Mucosa of descending colon (tissue), 3 donors: ENCODE data around the gene BAIAP2L1. TPM values are rescaled to one million over a fixed set of nuclear protein-coding genes. Genes with fewer than 3 reads are reported as not detected.

Experiments used
- ATAC-seq: fragments of 200-7000 bp; cut with Tn5 transposase; one replicate; pipeline ENCODE4 v1.9.1; 2020; ENCODE audit warnings: mild to moderate bottlenecking, moderate library complexity
- DNase-seq, 3 donors: peaks; one replicate each; pipeline ENCODE4 v3.0.0-alpha.2; 2020
- H3K36me3 ChIP-seq: fragments of 200-600 bp; one replicate; pipeline ENCODE4 v1.8.0; 2021; ENCODE audit warnings: low read depth, mild to moderate bottlenecking
- H3K4me1 ChIP-seq: fragments of 200-600 bp; one replicate; pipeline ENCODE4 v1.8.0; 2021; ENCODE audit warnings: low read depth, mild to moderate bottlenecking
- H3K4me3 ChIP-seq: fragments of 200-600 bp; one replicate; pipeline ENCODE4 v1.8.0; 2021; ENCODE audit warnings: mild to moderate bottlenecking
- H3K9me3 ChIP-seq: fragments of 200-600 bp; one replicate; pipeline ENCODE4 v1.8.0; 2021; ENCODE audit warnings: mild to moderate bottlenecking
- intact Hi-C, 2 donors: fragments of 100-400 bp; cut with DNase I in 1 of 2; cut with micrococcal nuclease in 1 of 2; formaldehyde crosslinking; loops; one replicate each; pipeline versions ENCODE4 v1.11.0 to v1.11.1; 2022; cut with DNase I, micrococcal nuclease
- total RNA-seq, 3 donors: library from RNA; stranded (reverse); fragmentation: NEBNext Ultra II Directional in 2 of 3; extraction: Animal tissue kit (Norgen Biotek cat#: 25700) in 2 of 3; gene quantifications; one replicate each; pipeline versions ENCODE4 v1.2.1 to v1.2.4, GENCODE V29; 2021 to 2023
- TF ChIP-seq, protein P1 (sequence below): fragments of 200-600 bp; IDR thresholded peaks from one replicate; pipeline ENCODE4 v1.8.0; 2022; ENCODE audit warnings: antibody characterized with exemption, mild to moderate bottlenecking
- donor health status: DM: no; HTN: no; CAD: no; lungs with moderate emphysema.
- donor health status: DM: no; HTN: no; CAD: no.
- donor health status: DM: no; HTN: yes; CAD: no.

Gene BAIAP2L1
- total RNA-seq, 3 donors from 2014 or later, result 39.9 to 78.0 (median 65.4) TPM

DNA sequence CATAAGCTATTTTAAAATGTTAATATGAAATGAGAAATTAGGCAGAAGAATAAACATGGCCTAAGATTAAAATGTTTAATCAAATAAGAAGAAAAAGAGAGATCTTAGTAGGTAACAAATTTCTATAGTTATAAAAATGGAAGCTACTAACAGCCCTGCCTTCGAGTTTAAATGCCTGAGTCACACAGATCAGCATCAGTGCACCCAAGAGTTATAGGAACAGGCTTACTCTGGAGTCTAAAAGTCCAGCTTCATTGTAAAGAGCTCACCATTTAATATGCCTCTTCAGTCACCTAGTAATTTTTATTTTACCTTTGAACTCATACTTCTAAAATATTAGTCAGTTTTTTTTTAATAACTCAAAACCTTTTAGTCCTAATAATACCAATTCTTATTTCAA, 66.8 kb downstream of the BAIAP2L1 start:
- intact Hi-C loops, result no loop called here
- TF ChIP-seq, protein P1, sequence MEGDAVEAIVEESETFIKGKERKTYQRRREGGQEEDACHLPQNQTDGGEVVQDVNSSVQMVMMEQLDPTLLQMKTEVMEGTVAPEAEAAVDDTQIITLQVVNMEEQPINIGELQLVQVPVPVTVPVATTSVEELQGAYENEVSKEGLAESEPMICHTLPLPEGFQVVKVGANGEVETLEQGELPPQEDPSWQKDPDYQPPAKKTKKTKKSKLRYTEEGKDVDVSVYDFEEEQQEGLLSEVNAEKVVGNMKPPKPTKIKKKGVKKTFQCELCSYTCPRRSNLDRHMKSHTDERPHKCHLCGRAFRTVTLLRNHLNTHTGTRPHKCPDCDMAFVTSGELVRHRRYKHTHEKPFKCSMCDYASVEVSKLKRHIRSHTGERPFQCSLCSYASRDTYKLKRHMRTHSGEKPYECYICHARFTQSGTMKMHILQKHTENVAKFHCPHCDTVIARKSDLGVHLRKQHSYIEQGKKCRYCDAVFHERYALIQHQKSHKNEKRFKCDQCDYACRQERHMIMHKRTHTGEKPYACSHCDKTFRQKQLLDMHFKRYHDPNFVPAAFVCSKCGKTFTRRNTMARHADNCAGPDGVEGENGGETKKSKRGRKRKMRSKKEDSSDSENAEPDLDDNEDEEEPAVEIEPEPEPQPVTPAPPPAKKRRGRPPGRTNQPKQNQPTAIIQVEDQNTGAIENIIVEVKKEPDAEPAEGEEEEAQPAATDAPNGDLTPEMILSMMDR, result no peak
- no peaks in the 10 kb centered on the region for H3K9me3 ChIP-seq
- no peak for DNase-seq
- no peak overlapping the region for H3K4me3 ChIP-seq
- H3K4me1 ChIP-seq, result no peaks in the 10 kb centered on the region
- H3K36me3 ChIP-seq, result no peaks in the 10 kb centered on the region
- peak; percentile 67 for ATAC-seq

GRCh38 chr7:98330926-98331529, 69.9 kb downstream of the BAIAP2L1 start:
- DNase-seq (no peak), ATAC-seq (no peak)
- no peaks in the 10 kb centered on the region for H3K36me3 ChIP-seq
- intact Hi-C loops, result no loop called here
- H3K9me3 ChIP-seq, result no peaks in the 10 kb centered on the region
- no peak overlapping the region for H3K4me3 ChIP-seq
- TF ChIP-seq, protein P1, result no peak
- no peaks in the 10 kb centered on the region for H3K4me1 ChIP-seq

DNA sequence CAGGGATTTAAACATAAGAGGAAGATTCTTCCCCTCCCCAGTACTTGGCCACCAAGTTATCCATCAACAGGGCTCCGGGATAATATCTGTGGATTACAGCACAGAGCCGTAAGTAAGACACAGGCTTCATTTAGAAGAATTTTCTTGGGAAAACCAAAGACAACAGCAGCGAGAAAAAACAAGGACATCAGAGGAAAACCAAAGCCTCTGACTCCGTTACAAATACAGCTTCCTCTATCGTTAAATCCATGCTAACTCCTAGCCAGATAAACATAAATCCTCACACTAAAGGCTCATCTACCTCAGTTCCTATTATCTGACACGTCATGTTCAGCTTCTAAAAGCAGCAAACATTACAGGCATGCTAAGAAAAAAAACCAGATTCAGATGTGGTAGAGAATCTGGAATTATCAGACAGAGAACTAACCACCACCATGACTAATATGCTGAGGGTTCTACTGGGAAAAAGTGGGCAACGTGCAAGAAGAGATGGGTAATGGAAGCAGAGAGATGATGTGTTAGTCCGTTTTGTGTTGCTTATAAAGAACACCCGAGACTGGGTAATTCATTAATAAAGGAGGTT, 71.0 kb downstream of the BAIAP2L1 start:
- ATAC-seq, result no peak
- H3K9me3 ChIP-seq, result no peaks in the 10 kb centered on the region
- H3K4me3 ChIP-seq, result no peak overlapping the region
- no peaks in the 10 kb centered on the region for H3K36me3 ChIP-seq
- intact Hi-C loops, result no loop called here
- TF ChIP-seq, protein P1, result no peak
- H3K4me1 ChIP-seq, result no peaks in the 10 kb centered on the region
- no peak for DNase-seq

GRCh38 chr7:98329100-98329790, 71.6 kb downstream of the BAIAP2L1 start:
- ATAC-seq (no peak), DNase-seq (no peak)
- intact Hi-C loops, result no loop called here
- Histone ChIP-seq H3K4me1 (no peaks in the 10 kb centered on the region), H3K4me3 (no peak overlapping the region), H3K36me3 (no peaks in the 10 kb centered on the region), H3K9me3 (no peaks in the 10 kb centered on the region)
- TF ChIP-seq, protein P1, result no peak

- H3K4me3 ChIP-seq, result no peak overlapping the region
- no peaks in the 10 kb centered on the region for H3K4me1 ChIP-seq
- DNase-seq (no peak), ATAC-seq (no peak)
- TF ChIP-seq, protein P1, result no peak
- intact Hi-C loops, result no loop called here
- H3K36me3 ChIP-seq, result no peaks in the 10 kb centered on the region
- H3K9me3 ChIP-seq, result no peaks in the 10 kb centered on the region
Observed at GRCh38 chr7:98324782-98325181, 76.1 kb downstream of the BAIAP2L1 start.
